OCI-LY3 (cell line): ENCODE results near the gene GPR27.

ENCODE experiments used
- CTCF ChIP-seq: fragments of 200-600, 300-600 bp; sonication (generic); IDR thresholded peaks from 2 replicates; pipeline ENCODE4 v1.5.1; 2014; ENCODE audit warnings: antibody characterized with exemption, low read length, low read depth
- EZH2phosphoT487 ChIP-seq: fragments of 200-600 bp; shearing (Covaris generic); IDR thresholded peaks from 2 replicates; pipeline ENCODE4 v1.6.1; 2018; ENCODE audit warnings: antibody characterized with exemption, mixed run types, low read depth

GRCh38 chr3:71742621-71743020, 11.0 kb upstream of the GPR27 start:
- TF ChIP-seq CTCF (no peak), EZH2phosphoT487 (no peak)
